ENCODE measurements around the gene FGD6. TPM values are rescaled to one million over a fixed set of nuclear protein-coding genes. Genes with fewer than 3 reads are reported as not detected.
"Not testable (repeated sequence)": the region's sequence is repeated elsewhere in the genome, so short reads cannot be mapped to it uniquely, and the experiment has no call there.

FGD6 gene
- polyA plus RNA-seq, 2 of the 4 experiments (the other 2 are of a cell fraction), result 15.5 to 48.0 TPM

GRCh38 chr12:95102916-95103671, 114.2 kb downstream of the FGD6 start (continued):
- no peak for TF ChIP-seq PBX3 (IDR thresholded peaks at IDR 0.05)
- no peak for TF ChIP-seq USF2 (IDR thresholded peaks at IDR 0.05)
- TF ChIP-seq RCOR1 (IDR thresholded peaks at IDR 0.05; ENCODE audit: low read depth, low read length), result no peak
- no peak for TF ChIP-seq HOXA7 (CRISPR knock-in tag; IDR thresholded peaks at IDR 0.05)
- peak; percentile 65; the same call in 1 of the 2 replicates for TF ChIP-seq FOXS1 (CRISPR knock-in tag; IDR thresholded peaks at IDR 0.05)
- no peak for TF ChIP-seq ESRRA (IDR thresholded peaks at IDR 0.05; ENCODE audit: borderline replicate concordance, low read length)
- TF ChIP-seq MAFK (IDR thresholded peaks at IDR 0.05; ENCODE audit: partially characterized antibody), result no peak
- peak; percentile 53; the same call in 1 of the 2 replicates for TF ChIP-seq HES2 (IDR thresholded peaks at IDR 0.05)
- no peak for TF ChIP-seq PHF8 (IDR thresholded peaks at IDR 0.05; ENCODE audit: borderline replicate concordance, low read depth)

GRCh38 chr12:95101957-95102356, 115.3 kb downstream of the FGD6 start:
- WGBS (ENCODE audit: missing lambda C conversion rate), result 79% methylated on average over 5 of the region's 5 CpGs
- ChIA-PET CTCF (interaction anchor here (1.3 to 1.9 kb wide), 2 partner anchors 115 to 233 kb away, joined by 6 to 9 read pairs; partner anchors contain the start of genes FGD6 and VEZT), POLR2A (interaction anchor here (0.7 kb wide), 1 partner anchor 15 kb away, joined by 10 read pairs; no protein-coding TSS in a partner anchor)
- Histone ChIP-seq H3K4me2 (peak overlapping the region; percentile 67), H3K27ac (peak overlapping the region; percentile 36 to 82; a peak in 5 of 6 replicates), H3K4me1 (peaks cover 67% of the 10 kb centered on the region)
- H3K4me3 ChIP-seq; ATAC-seq; DNase-seq (ENCODE audit: low read depth in 1 of 2, low spot score in 1 of 2); FAIRE-seq; H3K9me3 ChIP-seq: not testable (repeated sequence)

- ATAC-seq, result no peak
- ChIA-PET CTCF (interaction anchor here (0.9 to 1.9 kb wide), 3 partner anchors 14 to 235 kb away, joined by 3 to 9 read pairs (median 4); no protein-coding TSS in a partner anchor), POLR2A (interaction anchor here (0.7 kb wide), 1 partner anchor 87 kb away, joined by 5 read pairs; no protein-coding TSS in a partner anchor)
- H3K4me1 ChIP-seq, result peaks cover 76% of the 10 kb centered on the region
- H3K27ac ChIP-seq, result peak overlapping the region in 1 of 2 experiments; percentile 27; a peak in 1 of 6 replicates
- no peak overlapping the region for H3K4me3 ChIP-seq
- 87% methylated on average over 11 of the region's 11 CpGs for WGBS (ENCODE audit: missing lambda C conversion rate)
- no peak for DNase-seq (ENCODE audit: low read depth in 1 of 2, low spot score in 1 of 2)
- no peak for FAIRE-seq
- no peak overlapping the region for H3K4me2 ChIP-seq
- no peaks in the 10 kb centered on the region for H3K9me3 ChIP-seq
- TF ChIP-seq HOXA7 (CRISPR knock-in tag; IDR thresholded peaks at IDR 0.05) (no peak), POLR2AphosphoS2 (conservative IDR thresholded peaks at IDR 0.05; ENCODE audit: low read length) (no peak), PBX3 (IDR thresholded peaks at IDR 0.05) (no peak), JUN (IDR thresholded peaks at IDR 0.05) (no peak), HDAC2 (IDR thresholded peaks at IDR 0.05) (no peak), ZSCAN20 (CRISPR knock-in tag; IDR thresholded peaks at IDR 0.05) (no peak), CBX8 (IDR thresholded peaks at IDR 0.05) (no peak), NFE2L2 (conservative IDR thresholded peaks at IDR 0.05; ENCODE audit: low read length) (no peak), FOSL2 (IDR thresholded peaks at IDR 0.05) (no peak), FOSL2 (CRISPR knock-in tag; IDR thresholded peaks at IDR 0.05) (no peak), USF2 (IDR thresholded peaks at IDR 0.05) (no peak), MAX (IDR thresholded peaks at IDR 0.05) (no peak), REST (IDR thresholded peaks at IDR 0.05) (no peak), TP53 (CRISPR knock-in tag; IDR thresholded peaks at IDR 0.05) (no peak), BCL3 (IDR thresholded peaks at IDR 0.05) (no peak)
Observed at GRCh38 chr12:95100264-95101190, 116.7 kb downstream of the FGD6 start.
